LNCAP (cell line): ENCODE results near the gene CCNB3.

ENCODE experiments used
- TF ChIP-seq, protein P1 (sequence below): fragments of 450-650 bp; IDR thresholded peaks from 2 replicates; pipeline ENCODE4 v1.5.1; 2017; ENCODE audit warnings: mild to moderate bottlenecking

CCNB3 gene

DNA sequence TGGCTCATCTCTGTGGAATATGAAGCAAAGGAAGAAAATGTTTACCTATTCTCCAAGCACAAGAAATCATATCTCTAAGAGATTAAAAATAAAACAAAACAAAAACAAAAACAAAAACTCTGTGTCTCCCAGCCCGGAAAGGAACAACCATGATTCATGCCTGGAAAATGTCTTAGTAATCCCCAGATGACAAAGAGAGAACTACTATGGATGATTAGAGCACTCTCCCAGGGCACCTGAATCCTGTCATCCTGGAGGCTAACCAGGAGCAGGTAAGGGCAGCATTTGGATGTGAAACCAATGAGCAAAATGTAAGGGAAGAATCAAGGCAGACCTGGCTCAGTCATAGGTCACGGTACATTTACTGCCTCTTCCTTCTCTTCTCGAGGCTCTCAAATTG, 2.0 kb upstream of the CCNB3 start:
- TF ChIP-seq, protein P1, sequence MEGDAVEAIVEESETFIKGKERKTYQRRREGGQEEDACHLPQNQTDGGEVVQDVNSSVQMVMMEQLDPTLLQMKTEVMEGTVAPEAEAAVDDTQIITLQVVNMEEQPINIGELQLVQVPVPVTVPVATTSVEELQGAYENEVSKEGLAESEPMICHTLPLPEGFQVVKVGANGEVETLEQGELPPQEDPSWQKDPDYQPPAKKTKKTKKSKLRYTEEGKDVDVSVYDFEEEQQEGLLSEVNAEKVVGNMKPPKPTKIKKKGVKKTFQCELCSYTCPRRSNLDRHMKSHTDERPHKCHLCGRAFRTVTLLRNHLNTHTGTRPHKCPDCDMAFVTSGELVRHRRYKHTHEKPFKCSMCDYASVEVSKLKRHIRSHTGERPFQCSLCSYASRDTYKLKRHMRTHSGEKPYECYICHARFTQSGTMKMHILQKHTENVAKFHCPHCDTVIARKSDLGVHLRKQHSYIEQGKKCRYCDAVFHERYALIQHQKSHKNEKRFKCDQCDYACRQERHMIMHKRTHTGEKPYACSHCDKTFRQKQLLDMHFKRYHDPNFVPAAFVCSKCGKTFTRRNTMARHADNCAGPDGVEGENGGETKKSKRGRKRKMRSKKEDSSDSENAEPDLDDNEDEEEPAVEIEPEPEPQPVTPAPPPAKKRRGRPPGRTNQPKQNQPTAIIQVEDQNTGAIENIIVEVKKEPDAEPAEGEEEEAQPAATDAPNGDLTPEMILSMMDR = no peak

DNA sequence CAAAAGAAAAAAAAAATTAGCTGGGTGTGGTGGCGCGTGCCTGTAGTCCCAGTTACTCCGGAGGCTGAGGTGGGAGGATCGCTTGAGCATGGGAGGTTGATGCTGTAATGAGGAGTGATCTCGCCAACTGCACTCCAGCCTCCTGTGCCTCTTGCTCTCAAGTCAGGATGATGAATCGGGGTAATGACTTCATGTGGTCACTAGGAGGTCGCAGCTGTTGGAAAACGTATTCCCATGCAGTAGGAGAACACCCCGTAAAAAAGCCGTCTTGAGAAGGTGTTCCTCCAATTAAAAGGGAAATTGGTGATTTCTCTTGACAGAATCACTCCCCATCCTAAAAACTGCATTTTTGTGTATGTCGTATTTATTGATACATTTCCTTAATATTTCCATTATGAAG, 2.2 kb downstream of the CCNB3 start:
- TF ChIP-seq, protein P1 = no peak

DNA sequence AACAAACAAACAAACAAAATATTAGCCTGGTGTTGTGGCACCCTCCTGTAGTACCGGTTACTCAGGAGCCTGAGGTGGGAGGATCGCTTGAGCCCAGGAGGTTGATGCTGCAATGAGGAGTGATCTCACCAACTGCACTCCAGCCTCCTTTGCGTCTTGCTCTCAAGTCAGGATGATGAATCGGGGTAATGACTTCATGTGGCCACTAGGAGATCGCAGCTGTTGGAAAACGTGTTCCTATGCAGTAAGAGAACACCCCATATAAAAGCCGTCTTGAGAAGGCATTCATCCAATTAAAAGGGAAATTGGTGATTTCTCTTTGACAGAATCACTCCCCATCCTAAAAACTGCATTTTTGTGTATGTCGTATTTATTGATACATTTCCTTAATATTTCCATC, 6.9 kb downstream of the CCNB3 start:
- TF ChIP-seq, protein P1 = peak; percentile 24; the same call in 1 of the 2 replicates

DNA sequence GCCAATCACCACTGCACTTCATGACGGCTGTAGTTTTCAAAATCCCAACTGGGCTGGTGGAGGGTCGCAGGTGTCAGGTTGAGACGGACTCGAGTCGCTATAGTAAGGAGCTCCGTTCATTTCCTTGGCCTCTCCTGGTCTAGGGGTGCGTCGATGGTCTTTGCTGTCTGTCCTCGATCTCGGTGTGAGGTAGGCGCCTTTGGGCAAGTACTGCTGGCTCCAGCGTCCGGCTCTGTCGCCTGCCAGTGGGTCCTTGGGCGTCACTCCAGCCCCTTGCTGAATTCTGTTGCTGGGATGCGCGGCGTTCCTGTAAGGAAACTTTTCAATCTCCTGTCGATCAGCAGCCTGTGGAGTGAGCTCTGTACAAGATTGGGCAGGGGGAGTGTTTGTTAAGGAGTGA, 76.7 kb downstream of the CCNB3 start:
- TF ChIP-seq, protein P1 = no peak

DNA sequence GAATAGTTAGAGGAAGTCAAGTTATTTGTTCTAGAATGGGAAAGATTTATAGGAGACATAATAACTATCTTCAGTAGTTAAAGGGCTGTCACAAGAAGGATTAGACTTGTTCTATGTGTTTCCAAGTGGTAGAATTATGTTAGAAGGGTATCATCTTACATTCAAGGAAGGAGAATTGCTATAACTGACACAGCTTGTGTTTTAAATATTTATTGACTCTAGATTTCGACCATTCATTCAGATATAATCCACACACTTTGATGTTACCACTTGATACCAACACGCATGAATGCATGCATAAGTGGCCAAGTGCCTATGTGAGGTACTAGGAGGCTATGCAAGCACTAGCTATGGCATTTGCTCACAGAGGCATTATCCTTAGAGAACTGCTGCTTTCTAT, 122.7 kb downstream of the CCNB3 start:
- TF ChIP-seq, protein P1 = no peak

DNA sequence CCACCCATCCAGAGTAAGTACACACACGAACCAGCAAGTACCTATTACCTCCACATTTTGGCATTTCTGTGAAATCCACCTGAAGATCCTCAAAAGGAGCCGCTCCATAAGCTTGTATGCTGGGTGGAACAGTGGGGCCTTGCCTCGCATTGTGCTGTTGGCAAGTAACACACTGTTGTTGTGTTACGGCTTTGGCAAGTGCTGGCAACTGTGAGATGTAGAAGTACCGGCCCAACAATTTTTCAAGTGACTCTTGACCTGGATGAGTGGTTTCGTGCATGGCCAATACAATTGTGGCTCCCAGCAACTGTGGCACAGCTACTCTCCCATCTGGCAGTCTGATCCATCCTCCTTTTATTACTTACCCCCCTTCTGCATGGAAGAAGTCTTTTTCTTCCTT, 128.7 kb downstream of the CCNB3 start:
- TF ChIP-seq, protein P1 = no peak

DNA sequence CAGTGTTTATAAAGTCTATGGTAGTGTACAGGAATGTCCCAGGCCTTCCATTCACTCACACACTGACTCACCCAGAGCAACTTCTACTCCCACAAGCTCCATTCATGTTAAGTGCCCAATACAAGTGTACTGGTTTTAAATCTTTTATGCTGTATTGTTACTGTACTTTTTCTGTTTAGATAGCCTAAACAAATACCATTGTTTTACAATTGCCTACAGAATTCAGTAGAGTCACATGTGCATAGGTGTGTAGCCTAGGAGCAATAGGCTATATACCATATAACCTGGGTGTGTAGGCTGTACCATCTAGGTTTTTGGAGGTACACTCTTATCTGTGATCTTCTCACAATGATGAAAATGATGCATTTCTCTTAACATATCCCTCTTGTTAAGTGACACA, 139.4 kb downstream of the CCNB3 start:
- TF ChIP-seq, protein P1 = no peak

DNA sequence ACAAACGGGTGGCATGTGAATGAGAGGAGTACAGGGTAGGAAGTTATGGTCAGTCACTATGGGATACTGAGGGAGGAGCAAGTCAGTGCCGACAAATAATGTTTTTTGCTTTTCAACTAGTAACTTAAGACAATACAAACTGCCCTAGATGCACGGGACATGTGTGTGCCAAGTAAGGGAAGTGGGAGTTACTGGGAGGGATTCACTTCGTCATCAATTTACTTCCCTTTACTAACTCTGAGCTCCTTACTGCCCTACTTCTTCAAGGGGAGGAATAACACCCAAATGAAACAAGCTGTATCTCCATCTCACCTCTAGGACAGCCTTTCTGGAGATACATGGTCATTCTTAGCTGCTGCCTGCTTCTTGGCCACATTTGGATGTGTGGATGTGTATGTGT, 168.4 kb downstream of the CCNB3 start:
- TF ChIP-seq, protein P1 = no peak
